ENCODE data around the gene LRRC15. TPM values are rescaled to one million over a fixed set of nuclear protein-coding genes. Genes with fewer than 3 reads are reported as not detected.

Gene LRRC15
- total and polyA plus RNA-seq, 8 donors, result 0.03 to 6.2 (median 0.16) TPM

DNA sequence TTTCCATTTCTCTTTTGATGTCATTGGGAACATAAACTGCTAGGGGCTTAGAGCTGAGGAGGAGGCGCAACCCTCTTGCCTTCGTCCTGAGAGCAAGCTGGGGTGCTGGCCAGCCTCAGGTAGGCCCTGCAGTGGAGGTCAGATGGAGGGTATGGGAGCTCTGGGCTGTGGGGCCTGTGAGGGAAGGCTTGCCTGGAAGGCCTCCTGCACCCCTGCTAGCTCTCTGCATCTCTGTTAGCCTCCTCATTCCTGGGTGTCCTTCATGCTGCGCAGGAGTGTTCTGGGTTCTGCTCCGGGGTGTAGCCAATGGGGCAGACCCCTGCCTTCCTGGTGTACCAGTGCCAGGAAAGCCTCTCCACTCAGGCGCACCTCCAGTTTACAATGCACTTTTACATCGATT lies 17.7 kb upstream of the LRRC15 start:
- Histone ChIP-seq H3K27me3 (peaks cover 0 to 7% of the 10 kb centered on the region in 2 donors), H3K4me1 (no peaks in the 10 kb centered on the region), H3K9me3 (peaks cover 0 to 5% of the 10 kb centered on the region in 2 donors), H3K36me3 (no peaks in the 10 kb centered on the region), H3K27ac (no peak overlapping the region), H3K4me3 (no peak overlapping the region)
- ATAC-seq (no peak), DNase-seq (peak in 1 of 4 donors; percentile 16)
- TF ChIP-seq, protein P1, sequence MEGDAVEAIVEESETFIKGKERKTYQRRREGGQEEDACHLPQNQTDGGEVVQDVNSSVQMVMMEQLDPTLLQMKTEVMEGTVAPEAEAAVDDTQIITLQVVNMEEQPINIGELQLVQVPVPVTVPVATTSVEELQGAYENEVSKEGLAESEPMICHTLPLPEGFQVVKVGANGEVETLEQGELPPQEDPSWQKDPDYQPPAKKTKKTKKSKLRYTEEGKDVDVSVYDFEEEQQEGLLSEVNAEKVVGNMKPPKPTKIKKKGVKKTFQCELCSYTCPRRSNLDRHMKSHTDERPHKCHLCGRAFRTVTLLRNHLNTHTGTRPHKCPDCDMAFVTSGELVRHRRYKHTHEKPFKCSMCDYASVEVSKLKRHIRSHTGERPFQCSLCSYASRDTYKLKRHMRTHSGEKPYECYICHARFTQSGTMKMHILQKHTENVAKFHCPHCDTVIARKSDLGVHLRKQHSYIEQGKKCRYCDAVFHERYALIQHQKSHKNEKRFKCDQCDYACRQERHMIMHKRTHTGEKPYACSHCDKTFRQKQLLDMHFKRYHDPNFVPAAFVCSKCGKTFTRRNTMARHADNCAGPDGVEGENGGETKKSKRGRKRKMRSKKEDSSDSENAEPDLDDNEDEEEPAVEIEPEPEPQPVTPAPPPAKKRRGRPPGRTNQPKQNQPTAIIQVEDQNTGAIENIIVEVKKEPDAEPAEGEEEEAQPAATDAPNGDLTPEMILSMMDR (IDR thresholded peaks at IDR 0.05), result no peak
- intact Hi-C loops (cut with DNase I), result no loop called here

DNA sequence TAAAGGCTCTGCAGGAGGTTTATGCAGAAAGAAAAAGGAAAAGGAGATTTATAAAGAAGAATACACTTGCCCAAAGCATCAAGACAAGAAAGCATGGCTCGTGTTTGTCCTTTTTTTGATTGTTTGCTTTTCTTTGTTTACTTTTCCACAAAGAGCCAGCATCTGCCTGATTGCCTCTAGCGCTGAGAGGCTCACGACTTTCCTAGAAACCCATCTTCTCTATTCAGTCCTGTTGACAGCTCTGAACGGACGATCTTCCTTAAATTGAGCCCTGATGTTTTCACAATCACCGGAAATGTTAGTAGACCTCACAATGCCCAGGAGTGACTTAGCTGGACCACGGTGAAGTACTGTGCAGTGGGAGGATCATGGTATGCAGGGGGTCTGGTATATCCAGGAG lies 17.1 kb upstream of the LRRC15 start:
- intact Hi-C loops (cut with DNase I), result no loop called here
- Histone ChIP-seq H3K27me3 (peaks cover 0 to 3% of the 10 kb centered on the region in 2 donors), H3K27ac (no peak overlapping the region), H3K36me3 (no peaks in the 10 kb centered on the region), H3K4me3 (no peak overlapping the region), H3K9me3 (peaks cover 0 to 5% of the 10 kb centered on the region in 2 donors), H3K4me1 (no peaks in the 10 kb centered on the region)
- DNase-seq, result no peak
- ATAC-seq, result no peak
- TF ChIP-seq, protein P1 (IDR thresholded peaks at IDR 0.05), result no peak

GRCh38 chr3:194386066-194386465 lies 16.5 kb upstream of the LRRC15 start:
- no peak overlapping the region for H3K4me3 ChIP-seq
- H3K9me3 ChIP-seq, result peaks cover 0 to 5% of the 10 kb centered on the region in 2 donors
- DNase-seq, result peak in 1 of 4 donors; percentile 16
- H3K4me1 ChIP-seq, result no peaks in the 10 kb centered on the region
- no peak overlapping the region for H3K27ac ChIP-seq
- TF ChIP-seq, protein P1 (IDR thresholded peaks at IDR 0.05), result no peak
- intact Hi-C loops (cut with DNase I), result no loop called here
- ATAC-seq, result no peak
- no peaks in the 10 kb centered on the region for H3K36me3 ChIP-seq
- H3K27me3 ChIP-seq, result peaks cover 0 to 7% of the 10 kb centered on the region in 2 donors

DNA sequence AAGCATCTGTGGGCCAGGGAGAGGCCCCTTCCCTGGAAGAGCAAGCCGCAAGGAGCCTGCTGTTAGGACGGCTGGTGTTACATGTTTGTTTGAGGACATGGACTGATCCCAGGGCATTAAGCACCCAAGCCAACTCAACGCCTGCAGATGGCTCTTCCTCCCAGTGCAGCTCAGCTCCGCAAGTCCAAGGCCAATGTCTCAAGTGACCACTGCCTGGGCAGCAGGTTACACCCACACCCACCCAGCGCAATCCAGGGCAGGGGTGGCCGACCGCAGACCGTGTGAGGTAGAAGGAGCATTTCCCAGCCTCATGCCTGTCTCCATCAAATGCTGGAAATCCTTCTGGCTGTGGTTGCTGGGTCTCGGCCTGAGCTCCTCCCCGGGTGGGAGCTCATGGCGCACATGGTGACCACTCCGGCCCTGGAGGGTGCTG lies 15.0 kb upstream of the LRRC15 start:
- Histone ChIP-seq H3K4me1 (no peaks in the 10 kb centered on the region), H3K9me3 (no peaks in the 10 kb centered on the region), H3K4me3 (no peak overlapping the region), H3K27ac (no peak overlapping the region), H3K27me3 (peaks cover 0 to 11% of the 10 kb centered on the region in 2 donors), H3K36me3 (no peaks in the 10 kb centered on the region)
- TF ChIP-seq, protein P1 (IDR thresholded peaks at IDR 0.05), result no peak
- ATAC-seq (no peak), DNase-seq (peak in 1 of 4 donors; percentile 59)
- intact Hi-C loops (cut with DNase I), result no loop called here

- H3K36me3 ChIP-seq, result no peaks in the 10 kb centered on the region
- no peaks in the 10 kb centered on the region for H3K4me1 ChIP-seq
- intact Hi-C loops (cut with DNase I), result no loop called here
- H3K27me3 ChIP-seq, result peaks cover 0 to 11% of the 10 kb centered on the region in 2 donors
- ATAC-seq (no peak), DNase-seq (peak in 1 of 4 donors; percentile 41)
- TF ChIP-seq, protein P1 (IDR thresholded peaks at IDR 0.05), result no peak
- no peak overlapping the region for H3K4me3 ChIP-seq
- no peaks in the 10 kb centered on the region for H3K9me3 ChIP-seq
- no peak overlapping the region for H3K27ac ChIP-seq
Measured at GRCh38 chr3:194384156-194384555, 14.6 kb upstream of the LRRC15 start.
